Measurements from ENCODE around the gene HMCES. TPM values are rescaled to one million over a fixed set of nuclear protein-coding genes. Genes with fewer than 3 reads are reported as not detected.

Gene HMCES
- total RNA-seq, 1 donor from 2014 or later = 36.4 TPM

DNA sequence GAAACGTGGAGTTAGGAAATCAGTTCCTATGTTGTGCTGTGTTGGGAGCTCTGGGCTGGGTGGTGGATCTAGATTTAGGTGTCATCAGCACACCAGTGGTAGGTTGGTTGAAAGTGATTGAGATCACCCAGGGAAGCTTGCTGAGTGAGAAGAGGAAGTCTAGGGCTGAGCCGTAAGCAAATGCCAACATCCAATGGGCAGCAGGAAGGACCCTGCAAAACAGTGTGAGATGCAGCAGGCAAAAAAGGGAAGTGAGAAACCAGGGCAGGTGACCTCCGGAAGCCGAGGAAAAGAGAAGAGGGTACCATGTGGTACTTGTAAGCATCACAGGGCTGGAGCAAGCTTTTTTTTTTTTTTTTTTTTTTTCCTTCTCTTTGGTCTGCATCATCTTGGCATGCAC lies 45.1 kb upstream of the HMCES start:
- H3K4me1 Mint-ChIP-seq (ENCODE audit: unreplicated experiment) = peaks cover 24% of the 10 kb centered on the region
- no peaks in the 10 kb centered on the region for H3K36me3 Mint-ChIP-seq (ENCODE audit: low read depth, unreplicated experiment)
- TF ChIP-seq CTCF (IDR thresholded peaks at IDR 0.05; ENCODE audit: unreplicated experiment) = no peak
- H3K9me3 Mint-ChIP-seq (ENCODE audit: unreplicated experiment) = no peaks in the 10 kb centered on the region
- no peak overlapping the region for H3K4me3 Mint-ChIP-seq (ENCODE audit: unreplicated experiment)
- H3K27me3 Mint-ChIP-seq (ENCODE audit: unreplicated experiment) = peaks cover 3% of the 10 kb centered on the region
- DNase-seq (ENCODE audit: low spot score) = no peak
- H3K27ac Mint-ChIP-seq (ENCODE audit: unreplicated experiment) = peak overlapping the region; percentile 3

- Mint-ChIP-seq H3K27me3 (ENCODE audit: unreplicated experiment) (peaks cover 3% of the 10 kb centered on the region), H3K9me3 (ENCODE audit: unreplicated experiment) (no peaks in the 10 kb centered on the region), H3K27ac (ENCODE audit: unreplicated experiment) (no peak overlapping the region), H3K4me3 (ENCODE audit: unreplicated experiment) (no peak overlapping the region), H3K36me3 (ENCODE audit: low read depth, unreplicated experiment) (no peaks in the 10 kb centered on the region), H3K4me1 (ENCODE audit: unreplicated experiment) (peaks cover 15% of the 10 kb centered on the region)
- no peak for TF ChIP-seq CTCF (IDR thresholded peaks at IDR 0.05; ENCODE audit: unreplicated experiment)
- DNase-seq (ENCODE audit: low spot score) = no peak
Measured at GRCh38 chr3:129234441-129234840, 44.2 kb upstream of the HMCES start.

- TF ChIP-seq CTCF (IDR thresholded peaks at IDR 0.05; ENCODE audit: unreplicated experiment) = no peak
- Mint-ChIP-seq H3K4me1 (ENCODE audit: unreplicated experiment) (peaks cover 10% of the 10 kb centered on the region), H3K9me3 (ENCODE audit: unreplicated experiment) (no peaks in the 10 kb centered on the region), H3K36me3 (ENCODE audit: low read depth, unreplicated experiment) (no peaks in the 10 kb centered on the region), H3K27ac (ENCODE audit: unreplicated experiment) (no peak overlapping the region), H3K4me3 (ENCODE audit: unreplicated experiment) (no peak overlapping the region), H3K27me3 (ENCODE audit: unreplicated experiment) (peaks cover 3% of the 10 kb centered on the region)
- no peak for DNase-seq (ENCODE audit: low spot score)
Measured at GRCh38 chr3:129235344-129235917, 43.2 kb upstream of the HMCES start.

DNA sequence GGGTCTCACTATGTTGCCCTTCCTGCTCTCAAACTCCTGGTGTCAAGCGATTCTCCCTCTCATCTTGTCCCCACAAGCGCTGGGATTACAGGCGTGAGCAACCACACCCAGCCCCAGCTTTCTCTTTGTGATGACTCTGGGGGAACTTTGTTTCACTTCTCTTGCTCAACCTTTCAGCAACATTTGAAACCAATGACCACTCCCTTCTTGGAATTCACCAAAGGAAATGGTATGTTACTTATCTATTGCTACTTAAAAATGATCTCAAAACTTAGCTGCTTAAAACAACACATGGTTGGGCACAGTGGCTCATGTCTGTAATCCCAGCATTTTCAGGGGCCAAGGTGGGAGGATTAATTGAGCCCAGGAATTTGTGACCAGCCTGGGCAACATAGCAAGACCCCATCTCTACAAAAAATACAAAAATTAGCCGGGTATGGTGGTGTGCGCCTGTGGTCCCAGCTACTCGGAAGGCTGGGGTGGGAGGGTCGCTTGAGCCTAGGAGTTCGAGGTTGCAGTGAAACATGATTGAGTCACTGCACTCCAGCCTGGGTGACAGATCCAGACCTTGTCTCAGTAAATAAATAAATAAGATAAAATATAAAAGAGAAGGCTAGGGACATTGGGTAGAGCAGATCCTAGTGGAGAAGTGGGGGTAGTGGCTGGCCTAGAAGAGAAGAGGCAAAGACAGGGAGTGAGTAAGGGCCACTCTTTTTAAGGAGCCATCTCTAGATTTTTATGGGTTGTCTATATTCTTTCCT lies 39.5 kb upstream of the HMCES start:
- TF ChIP-seq CTCF (IDR thresholded peaks at IDR 0.05; ENCODE audit: unreplicated experiment) = no peak
- no peak overlapping the region for H3K4me3 Mint-ChIP-seq (ENCODE audit: unreplicated experiment)
- H3K36me3 Mint-ChIP-seq (ENCODE audit: low read depth, unreplicated experiment) = no peaks in the 10 kb centered on the region
- H3K4me1 Mint-ChIP-seq (ENCODE audit: unreplicated experiment) = peaks cover 3% of the 10 kb centered on the region
- no peak overlapping the region for H3K27ac Mint-ChIP-seq (ENCODE audit: unreplicated experiment)
- H3K27me3 Mint-ChIP-seq (ENCODE audit: unreplicated experiment) = peaks cover 3% of the 10 kb centered on the region
- H3K9me3 Mint-ChIP-seq (ENCODE audit: unreplicated experiment) = no peaks in the 10 kb centered on the region
- DNase-seq (ENCODE audit: low spot score) = no peak

GRCh38 chr3:129239991-129240390 lies 38.7 kb upstream of the HMCES start:
- H3K4me3 Mint-ChIP-seq (ENCODE audit: unreplicated experiment) = no peak overlapping the region

More at GRCh38 chr3:129239991-129240390, 38.7 kb upstream of the HMCES start:
- no peaks in the 10 kb centered on the region for H3K9me3 Mint-ChIP-seq (ENCODE audit: unreplicated experiment)
- no peak overlapping the region for H3K27ac Mint-ChIP-seq (ENCODE audit: unreplicated experiment)
- no peaks in the 10 kb centered on the region for H3K27me3 Mint-ChIP-seq (ENCODE audit: unreplicated experiment)
- H3K4me1 Mint-ChIP-seq (ENCODE audit: unreplicated experiment) = peaks cover 3% of the 10 kb centered on the region
- no peak for TF ChIP-seq CTCF (IDR thresholded peaks at IDR 0.05; ENCODE audit: unreplicated experiment)
- H3K36me3 Mint-ChIP-seq (ENCODE audit: low read depth, unreplicated experiment) = no peaks in the 10 kb centered on the region
- no peak for DNase-seq (ENCODE audit: low spot score)
